ENCODE data around the gene MEG3.

DNA sequence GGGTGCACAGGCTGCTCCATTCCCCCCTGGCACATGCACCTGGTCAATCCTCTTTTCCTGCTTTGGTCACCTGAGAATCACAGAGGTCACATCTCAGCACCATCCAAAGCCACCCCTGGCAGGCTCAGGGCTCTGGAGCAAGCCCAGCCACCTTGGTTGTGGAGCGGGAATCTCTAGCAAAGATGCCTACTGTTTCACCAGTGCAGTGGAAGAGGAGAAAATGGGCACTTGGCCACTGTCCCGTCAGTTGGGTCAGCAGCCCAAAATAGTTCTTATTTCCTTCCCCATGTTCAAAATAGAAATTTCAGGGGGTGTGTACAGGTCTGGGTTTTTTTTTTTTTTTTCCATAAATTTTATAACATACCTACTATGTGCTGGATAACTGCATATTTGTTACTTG lies 59.3 kb downstream of the MEG3 start:
- TF ChIP-seq CTCF (IDR thresholded peaks at IDR 0.05) (no peak), POLR2A (IDR thresholded peaks at IDR 0.05) (no peak)

Measured in adrenal gland (tissue), 5 donors.